ENCODE data around the gene DYNC1LI1.

- TF ChIP-seq CTCF (IDR thresholded peaks at IDR 0.05) (no peak), POLR2A (IDR thresholded peaks at IDR 0.05) (no peak)
Observed at GRCh38 chr3:32501783-32502117, 68.9 kb downstream of the DYNC1LI1 start.

Measured in Peyer's patch (tissue), 4 donors.